Motor neuron (in vitro differentiated cells): ENCODE measurements around the gene LOXL1. TPM values are rescaled to one million over a fixed set of nuclear protein-coding genes. Genes with fewer than 3 reads are reported as not detected.
A peak's percentile ranks its signal among the peaks of the same experiment; 100 is the strongest.

Experiments used
- ATAC-seq, 8 experiments: fragments of 200-7000 bp; cut with Tn5 transposase; replicated peaks in 6 of 8; 2 replicates each; pipeline ENCODE4 v1.8.0; 2021; ENCODE audit warnings: mild to moderate bottlenecking in 8 of 8, moderate library complexity in 8 of 8
- H3K27ac ChIP-seq, 2 donors: fragments of 250-450 bp; sonication (Bioruptor Pico); 2 replicates each; pipeline ENCODE4 v1.9.0; 2021; ENCODE audit warnings: antibody characterized with exemption in 2 of 2, mild to moderate bottlenecking in 2 of 2, moderate library complexity in 1 of 2
- H3K4me1 ChIP-seq, 2 donors: fragments of 250-450 bp; sonication (Bioruptor Pico); replicated peaks in 1 of 2; 2 replicates each; pipeline ENCODE4 v1.6.1; 2021; ENCODE audit warnings: antibody characterized with exemption in 2 of 2, mild to moderate bottlenecking in 2 of 2, moderate library complexity in 1 of 2
- H3K4me3 ChIP-seq, 5 donors: fragments of 250-450 bp; sonication (Bioruptor Pico); 2 replicates each; pipeline ENCODE4 v1.9.0; 2021; ENCODE audit warnings: antibody characterized with exemption in 5 of 5, mild to moderate bottlenecking in 5 of 5, moderate library complexity in 4 of 5
- WGBS, 10 experiments: fragments of 450-650 bp; shearing (Covaris generic); methylation state at CpG; one replicate each; pipeline ENCODE4 v1.0.0; 2022; 5-methylcytosine and 5-hydroxymethylcytosine counted together
- in situ Hi-C, 9 experiments: fragments of 400-800 bp; cut with MboI; loops; one replicate each; pipeline ENCODE4 v1.15.0; 2021; ENCODE audit warnings: low sequenced_read_pairs in 9 of 9, low pct_unique_long_range_greater_than_20kb in 2 of 9; ENCODE audit not compliant: unreplicated experiment in 9 of 9
- total RNA-seq, 8 experiments: library from RNA; unstranded; fragments of 300-600 nt; gene quantifications; 2 replicates each; pipeline versions ENCODE4 v1.2.3 to v1.2.4, GENCODE V29; 2022

The LOXL1 gene
- total RNA-seq, 8 experiments from 2014 or later: 4.9 to 35.4 (median 15.0) TPM

- no peak for ATAC-seq
- Histone ChIP-seq H3K4me1 (peaks cover 27 to 29% of the 10 kb centered on the region in 2 donors), H3K27ac (no peak overlapping the region), H3K4me3 (no peak overlapping the region)
- WGBS, 10 experiments: 58 to 100% (median 85%) methylated on average over 1 to 3 of the region's 3 CpGs; no CpG with 5 or more reads in 4 of the 10 experiments
- in situ Hi-C loops: loop anchor here in 1 of 9 experiments (25.0 kb wide), 1 partner anchor 206 kb away; no protein-coding TSS in a partner anchor
Measured at GRCh38 chr15:73918784-73919183, 7.5 kb upstream of the LOXL1 start.

DNA sequence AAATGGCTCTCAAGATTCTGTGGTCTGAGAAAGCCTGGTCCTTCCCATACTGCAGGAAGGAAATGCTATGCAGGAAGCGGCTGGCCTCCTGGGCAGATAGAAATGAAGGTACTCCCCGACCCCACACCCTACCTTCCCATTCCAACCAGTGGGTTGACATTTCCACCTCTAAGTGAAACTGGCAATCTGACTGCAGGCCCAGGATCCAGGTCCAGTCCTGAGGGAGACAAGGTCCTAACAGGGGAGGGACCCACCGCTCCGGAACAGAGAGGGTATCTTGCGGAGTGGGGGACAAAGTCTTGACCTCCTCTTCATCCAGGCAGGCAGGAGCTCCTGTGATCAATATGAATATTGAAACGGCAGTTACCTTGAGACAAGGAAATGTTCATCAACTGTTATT, 6.6 kb upstream of the LOXL1 start:
- H3K4me1 ChIP-seq: peaks cover 37 to 38% of the 10 kb centered on the region in 2 donors
- H3K4me3 ChIP-seq: no peak overlapping the region
- no peak overlapping the region for H3K27ac ChIP-seq
- ATAC-seq: no peak
- 86 to 100% (median 93%) methylated on average over 1 to 5 of the region's 6 CpGs; no CpG with 5 or more reads in 3 of the 10 experiments for WGBS, 10 experiments
- in situ Hi-C loops: loop anchor here in 1 of 9 experiments (25.0 kb wide), 1 partner anchor 207 kb away; no protein-coding TSS in a partner anchor

- Histone ChIP-seq H3K27ac (no peak overlapping the region), H3K4me1 (peaks cover 43 to 52% of the 10 kb centered on the region in 2 donors), H3K4me3 (no peak overlapping the region)
- ATAC-seq: no peak
- WGBS, 10 experiments: 0 to 85% (median 68%) methylated on average over 1 to 4 of the region's 4 CpGs; no CpG with 5 or more reads in 3 of the 10 experiments
- in situ Hi-C loops: loop anchor here in 1 of 9 experiments (25.0 kb wide), 1 partner anchor 209 kb away; no protein-coding TSS in a partner anchor
Measured at GRCh38 chr15:73921254-73921925, 4.9 kb upstream of the LOXL1 start.

- H3K27ac ChIP-seq: peak overlapping the region in 1 of 2 donors; percentile 22
- in situ Hi-C loops: loop anchor here in 1 of 9 experiments (25.0 kb wide), 1 partner anchor 210 kb away; no protein-coding TSS in a partner anchor
- WGBS, 10 experiments: 40 to 88% (median 50%) methylated on average over 1 to 4 of the region's 19 CpGs; no CpG with 5 or more reads in 5 of the 10 experiments
- peak in 5 of 8 experiments; percentile 44 to 61 (median 59) for ATAC-seq
- peaks cover 43 to 58% of the 10 kb centered on the region in 2 donors for H3K4me1 ChIP-seq
- no peak overlapping the region for H3K4me3 ChIP-seq
Measured at GRCh38 chr15:73922186-73923151, 3.8 kb upstream of the LOXL1 start.

GRCh38 chr15:73923156-73923487, 3.1 kb upstream of the LOXL1 start:
- ATAC-seq: no peak
- in situ Hi-C loops: loop anchor here in 1 of 9 experiments (25.0 kb wide), 1 partner anchor 211 kb away; no protein-coding TSS in a partner anchor
- no peak overlapping the region for H3K27ac ChIP-seq
- H3K4me1 ChIP-seq: peaks cover 45 to 59% of the 10 kb centered on the region in 2 donors
- WGBS, 10 experiments: 0 to 100% (median 76%) methylated on average over 1 to 5 of the region's 7 CpGs; no CpG with 5 or more reads in 3 of the 10 experiments
- H3K4me3 ChIP-seq: no peak overlapping the region

DNA sequence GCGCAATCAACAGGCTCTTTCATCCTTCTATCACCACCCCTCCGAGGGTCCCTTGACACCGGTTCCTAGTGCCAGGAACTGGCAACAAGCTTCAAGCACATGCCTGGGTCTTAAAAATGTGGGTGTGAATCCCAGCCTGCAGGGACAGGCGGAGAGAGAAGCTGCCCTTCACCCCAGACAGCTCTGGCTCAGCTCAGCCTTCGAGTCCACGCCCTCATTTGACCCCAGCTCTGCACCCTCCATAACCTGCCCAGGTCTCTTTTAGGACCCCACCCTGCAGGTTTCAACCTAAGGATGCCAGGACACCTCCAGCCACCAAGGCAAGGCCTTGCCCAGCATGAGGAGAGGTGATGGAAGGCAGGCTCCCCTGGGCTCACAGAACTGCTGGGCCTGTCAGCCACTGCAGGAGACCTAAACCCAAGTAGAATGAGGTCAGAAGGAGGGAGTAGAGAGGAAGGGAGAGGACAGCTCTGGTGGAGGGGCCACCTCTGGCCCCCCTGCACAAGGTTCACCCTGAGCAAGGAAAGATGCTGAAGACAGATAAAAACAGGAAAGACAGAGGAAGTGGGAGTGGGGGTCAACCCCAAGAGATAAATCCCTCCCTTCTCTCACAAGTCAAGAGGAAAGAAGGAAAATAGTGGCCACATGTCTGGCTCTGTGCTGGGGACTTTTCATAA, 2.6 kb upstream of the LOXL1 start:
- Histone ChIP-seq H3K4me3 (no peak overlapping the region), H3K4me1 (peaks cover 46 to 64% of the 10 kb centered on the region in 2 donors), H3K27ac (peak overlapping the region in 1 of 2 donors; percentile 34)
- in situ Hi-C loops: loop anchor here in 1 of 9 experiments (25.0 kb wide), 1 partner anchor 211 kb away; no protein-coding TSS in a partner anchor
- ATAC-seq: no peak
- WGBS, 10 experiments: 0 to 60% (median 50%) methylated on average over 1 to 3 of the region's 6 CpGs; no CpG with 5 or more reads in 5 of the 10 experiments

GRCh38 chr15:73924171-73924921, 1.9 kb upstream of the LOXL1 start:
- peak; percentile 1 to 40 (median 15) for ATAC-seq
- in situ Hi-C loops: loop anchor here in 1 of 9 experiments (25.0 kb wide), 1 partner anchor 212 kb away; no protein-coding TSS in a partner anchor
- WGBS, 10 experiments: 0 to 60% (median 29%) methylated on average over 1 to 6 of the region's 12 CpGs
- peaks cover 54 to 71% of the 10 kb centered on the region in 2 donors for H3K4me1 ChIP-seq
- H3K4me3 ChIP-seq: no peak overlapping the region
- H3K27ac ChIP-seq: peak overlapping the region; percentile 7 to 34

DNA sequence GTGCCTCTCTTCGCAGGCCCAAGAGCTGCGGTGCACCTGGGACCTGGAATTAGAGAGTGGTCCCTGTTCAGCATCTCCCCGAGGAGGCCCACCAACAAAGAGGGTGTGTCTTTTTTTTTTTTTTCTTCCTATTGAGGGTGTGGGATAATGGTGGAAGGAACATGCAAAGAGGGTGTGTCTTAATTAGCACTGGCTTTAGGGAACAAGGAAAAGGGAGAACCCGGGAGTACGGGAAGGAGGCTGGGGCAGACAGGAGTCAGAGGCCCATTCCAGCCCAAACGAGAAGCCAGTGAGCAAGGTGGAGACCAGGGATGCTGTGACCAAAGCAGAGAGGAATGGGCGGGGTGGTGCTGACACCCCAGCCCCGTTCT, 429 bp upstream of the LOXL1 start:
- WGBS, 10 experiments: 27 to 100% (median 50%) methylated on average over 2 to 5 of the region's 8 CpGs; no CpG with 5 or more reads in 3 of the 10 experiments
- peak in 2 of 8 experiments; percentile 8 for ATAC-seq
- Histone ChIP-seq H3K4me1 (peaks cover 56 to 81% of the 10 kb centered on the region in 2 donors), H3K27ac (no peak overlapping the region), H3K4me3 (peak overlapping the region in 2 of 5 donors; percentile 41 to 43)
- in situ Hi-C loops: no loop called here

DNA sequence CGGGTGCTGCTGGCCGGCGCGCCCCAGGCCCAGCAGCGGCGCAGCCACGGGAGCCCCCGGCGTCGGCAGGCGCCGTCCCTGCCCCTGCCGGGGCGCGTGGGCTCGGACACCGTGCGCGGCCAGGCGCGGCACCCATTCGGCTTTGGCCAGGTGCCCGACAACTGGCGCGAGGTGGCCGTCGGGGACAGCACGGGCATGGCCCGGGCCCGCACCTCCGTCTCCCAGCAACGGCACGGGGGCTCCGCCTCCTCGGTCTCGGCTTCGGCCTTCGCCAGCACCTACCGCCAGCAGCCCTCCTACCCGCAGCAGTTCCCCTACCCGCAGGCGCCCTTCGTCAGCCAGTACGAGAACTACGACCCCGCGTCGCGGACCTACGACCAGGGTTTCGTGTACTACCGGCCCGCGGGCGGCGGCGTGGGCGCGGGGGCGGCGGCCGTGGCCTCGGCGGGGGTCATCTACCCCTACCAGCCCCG, 777 bp downstream of the LOXL1 start:
- in situ Hi-C loops: no loop called here
- peak overlapping the region; percentile 32 to 36 for H3K27ac ChIP-seq

GRCh38 chr15:73927476-73928240, 1.4 kb downstream of the LOXL1 start:
- in situ Hi-C loops: no loop called here
- WGBS, 10 experiments: 0 to 40% (median 13%) methylated on average over 1 to 6 of the region's 78 CpGs; no CpG with 5 or more reads in 7 of the 10 experiments
- H3K4me1 ChIP-seq: peaks cover 39 to 63% of the 10 kb centered on the region in 2 donors

More for the DNA sequence above, 777 bp downstream of the LOXL1 start:
- ATAC-seq: peak; percentile 1 to 29 (median 15)
- H3K4me3 ChIP-seq: peak overlapping the region; percentile 25 to 43 (median 41)
- WGBS, 10 experiments: 10% methylated on average over 14 of the region's 65 CpGs; no CpG with 5 or more reads in 9 of the 10 experiments
- peaks cover 46 to 69% of the 10 kb centered on the region in 2 donors for H3K4me1 ChIP-seq

GRCh38 chr15:73928241-73928579, 1.9 kb downstream of the LOXL1 start:
- ATAC-seq: no peak
- Histone ChIP-seq H3K4me1 (peaks cover 34 to 57% of the 10 kb centered on the region in 2 donors), H3K4me3 (peak overlapping the region; percentile 25 to 43 (median 41)), H3K27ac (no peak overlapping the region)
- 40 to 100% (median 77%) methylated on average over 1 to 3 of the region's 3 CpGs; no CpG with 5 or more reads in 2 of the 10 experiments for WGBS, 10 experiments
- in situ Hi-C loops: no loop called here

More at GRCh38 chr15:73927476-73928240, 1.4 kb downstream of the LOXL1 start:
- peak; percentile 8 to 71 (median 18) for ATAC-seq
- Histone ChIP-seq H3K27ac (no peak overlapping the region), H3K4me3 (peak overlapping the region; percentile 25 to 43 (median 41))
